22Rv1 (cell line): ENCODE results near the gene P2RY1.

Experiments used
- CTCF ChIP-seq: fragments of 450-650 bp; IDR thresholded peaks from 2 replicates; pipeline ENCODE4 v1.5.1; 2017; ENCODE audit warnings: mild to moderate bottlenecking
- ZFX ChIP-seq: fragments of 450-650 bp; IDR thresholded peaks from 2 replicates; pipeline ENCODE4 v1.6.1; 2017; ENCODE audit warnings: antibody characterized with exemption, borderline replicate concordance

DNA sequence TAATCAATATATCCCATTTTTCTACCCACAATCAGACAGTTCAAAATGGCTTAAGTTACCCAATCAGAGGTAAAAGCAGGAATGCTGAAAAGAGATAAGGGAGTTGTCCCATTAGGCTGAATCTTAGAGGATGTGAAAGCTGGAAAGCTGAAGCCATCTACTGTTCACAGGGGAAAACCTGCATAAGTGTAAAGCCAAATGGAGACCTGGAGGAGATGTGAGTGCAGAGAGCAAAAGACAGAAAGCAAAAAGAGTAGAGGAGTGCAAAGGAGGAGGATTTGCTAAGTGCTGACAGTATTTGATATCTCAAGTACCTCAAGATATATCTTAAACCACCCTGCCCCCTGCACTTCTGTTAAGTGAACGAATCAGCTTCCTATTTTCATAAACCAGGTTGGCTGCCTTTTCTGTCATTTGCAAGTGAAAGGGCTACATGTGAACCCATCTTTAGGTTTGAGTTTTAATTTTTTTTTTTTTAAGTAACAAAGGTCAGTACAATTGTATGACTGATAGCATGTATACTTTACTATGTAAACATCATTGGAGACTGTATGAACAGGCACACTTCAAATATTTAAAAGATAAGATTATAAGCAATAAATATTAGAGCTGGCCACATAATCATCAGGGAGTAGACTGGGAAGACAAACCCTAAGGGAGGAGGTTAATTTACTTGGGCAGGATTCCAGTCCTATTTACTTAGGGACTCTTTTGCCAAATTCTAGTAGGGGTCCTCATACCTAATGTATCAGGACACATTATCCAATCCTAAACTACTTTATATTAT is 22.8 kb upstream of the P2RY1 start:
- no peak; the same call in 1 of the 2 replicates for TF ChIP-seq CTCF
- no peak for TF ChIP-seq ZFX
